ENCODE measurements around the gene RNF180.
"Not testable (repeated sequence)": the region's sequence is repeated elsewhere in the genome, so short reads cannot be mapped to it uniquely, and the experiment has no call there.

Gene RNF180

DNA sequence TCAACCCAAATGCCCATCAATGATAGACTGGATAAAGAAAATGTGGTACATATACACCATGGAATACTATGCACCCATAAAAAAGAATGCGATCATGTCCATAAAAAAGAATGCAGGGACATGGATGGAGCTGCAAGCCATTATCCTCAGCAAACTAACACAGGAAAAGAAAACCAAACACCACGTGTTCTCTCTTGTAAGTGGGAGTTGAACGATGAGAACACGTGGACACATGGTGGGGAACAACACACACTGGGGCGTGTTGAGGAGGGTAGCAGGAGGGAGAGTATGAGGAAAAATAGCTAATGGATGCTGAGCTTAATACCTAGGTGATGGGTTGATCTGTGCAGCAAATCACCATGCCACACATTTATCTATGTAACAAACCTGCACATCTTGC is 233.1 kb downstream of the RNF180 start:
- not testable (repeated sequence) for DNase-seq

- DNase-seq = not testable (repeated sequence)
These were observed 241.6 kb downstream of the RNF180 start for GRCh38 chr5:64407103-64407825.

DNA sequence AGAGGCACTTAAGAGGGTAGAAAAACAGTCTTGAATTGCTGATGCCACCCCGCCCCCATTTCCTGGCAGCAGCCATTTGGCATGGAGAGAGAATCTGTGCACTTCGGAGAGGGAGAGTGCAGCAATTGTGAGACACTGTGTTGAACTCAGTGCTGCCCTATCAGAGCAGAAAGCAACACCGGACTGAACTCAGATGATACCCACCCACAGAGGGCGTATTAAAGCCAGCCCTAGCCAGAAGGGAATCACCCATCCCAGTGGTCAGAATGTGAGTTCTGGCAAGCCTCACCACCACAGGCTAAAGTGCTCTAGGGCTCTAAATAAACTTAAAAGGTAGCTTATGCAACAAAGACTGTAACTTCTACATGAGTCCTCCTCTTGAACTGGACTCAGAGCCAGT is 251.7 kb downstream of the RNF180 start:
- no peak for DNase-seq

GRCh38 chr5:64418013-64418412 is 252.4 kb downstream of the RNF180 start:
- DNase-seq = no peak

All from activated CD8-positive, alpha-beta memory T cell treated with anti-CD3 and anti-CD28 coated beads for 24 hours (primary cell).